ENCODE data around the gene RPL36A. TPM values are rescaled to one million over a fixed set of nuclear protein-coding genes. Genes with fewer than 3 reads are reported as not detected.

RPL36A gene
- total and polyA plus RNA-seq, 9 of the 15 experiments (the other 6 are each of a cell fraction or from before 2014, with no cell fraction given), result 412 to 4,539 (median 3,209) TPM

- H3K9me1 ChIP-seq (ENCODE audit: control insufficient read depth, insufficient read depth, low read length), result no peaks in the 10 kb centered on the region
- H3K27me3 ChIP-seq (ENCODE audit: control insufficient read depth in 2 of 2, insufficient read depth in 2 of 2, low read length in 2 of 2), result no peaks in the 10 kb centered on the region
- no TSS peak for BruUV-seq (replicated peaks)
- H3K4me2 ChIP-seq (ENCODE audit: insufficient read depth, low read length), result no peak overlapping the region
- no peaks in the 10 kb centered on the region for H3K9me3 ChIP-seq (replicated peaks; ENCODE audit: control insufficient read depth, insufficient read depth, low read depth, low read length)
- no peaks in the 10 kb centered on the region for H3K79me2 ChIP-seq (ENCODE audit: control insufficient read depth, insufficient read depth, low read length)
- in situ Hi-C loops (cut with MboI) (no loop called here), intact Hi-C loops (cut with micrococcal nuclease) (no loop called here)
- no peak overlapping the region for H3K9ac ChIP-seq (ENCODE audit: insufficient read depth in 1 of 2, low read depth in 2 of 2, low read length in 2 of 2)
- no peaks in the 10 kb centered on the region for H3K4me1 ChIP-seq (replicated peaks in 1 of 2; ENCODE audit: control insufficient read depth in 2 of 2, insufficient read depth in 2 of 2, low read length in 2 of 2)
- H4K20me1 ChIP-seq (replicated peaks; ENCODE audit: control insufficient read depth, insufficient read depth, low read length), result no peaks in the 10 kb centered on the region
- POLR2A ChIA-PET, result interaction anchor here (1.7 kb wide), 1 partner anchor 19 kb away, joined by 6 read pairs; the partner anchor contains the start of gene TIMM8A
- H3K36me3 ChIP-seq (ENCODE audit: control insufficient read depth, insufficient read depth, low read length), result peaks cover 50% of the 10 kb centered on the region
- ATAC-seq, result no peak
- FAIRE-seq, result no peak
- no peak overlapping the region for H3K4me3 ChIP-seq
- CTCF ChIA-PET (ENCODE audit: low intra/inter-chr PET ratio), result no interaction called here
- H2AFZ ChIP-seq (ENCODE audit: low read depth, low read length), result no peak overlapping the region
- DNase-seq (ENCODE audit: extremely low read depth in 1 of 4, low spot score in 3 of 4), result no peak
- no peak overlapping the region for H3K27ac ChIP-seq (ENCODE audit: extremely low read depth, low read depth, low read length)
- TF ChIP-seq CHD7 (IDR thresholded peaks at IDR 0.05; ENCODE audit: low read depth, low read length) (no peak), ZNF384 (IDR thresholded peaks at IDR 0.05; ENCODE audit: low read depth, low read length) (no peak), NR3C1 (CRISPR knock-in tag; IDR thresholded peaks at IDR 0.05) (no peak), EGR1 (conservative IDR thresholded peaks at IDR 0.05) (no peak), ZNF431 (CRISPR knock-in tag; IDR thresholded peaks at IDR 0.05) (no peak), POLR2AphosphoS2 (IDR thresholded peaks at IDR 0.05; ENCODE audit: low read length) (no peak), BRD9 (IDR thresholded peaks at IDR 0.05; ENCODE audit: low read depth, partially characterized antibody) (no peak), ZNF184 (CRISPR knock-in tag; IDR thresholded peaks at IDR 0.05) (no peak), CEBPZ (IDR thresholded peaks at IDR 0.05; ENCODE audit: borderline replicate concordance, low read depth, low read length) (no peak)
Observed at GRCh38 chrX:101368800-101369199, 22.0 kb upstream of the RPL36A start.

All from K562 (cell line).